GF-D8 (cell line): ENCODE measurements around the gene CCIN.

ENCODE experiments used
- DNase-seq: peaks from one replicate; lab custom pipeline; 2025; lab: John Stamatoyannopoulos, UW

The CCIN gene

GRCh38 chr9:36191290-36191645, 22.1 kb downstream of the CCIN start:
- no peak for DNase-seq

GRCh38 chr9:36191686-36192085, 22.5 kb downstream of the CCIN start:
- no peak for DNase-seq

- no peak for DNase-seq
These were observed 23.0 kb downstream of the CCIN start for GRCh38 chr9:36192196-36192595.

DNA sequence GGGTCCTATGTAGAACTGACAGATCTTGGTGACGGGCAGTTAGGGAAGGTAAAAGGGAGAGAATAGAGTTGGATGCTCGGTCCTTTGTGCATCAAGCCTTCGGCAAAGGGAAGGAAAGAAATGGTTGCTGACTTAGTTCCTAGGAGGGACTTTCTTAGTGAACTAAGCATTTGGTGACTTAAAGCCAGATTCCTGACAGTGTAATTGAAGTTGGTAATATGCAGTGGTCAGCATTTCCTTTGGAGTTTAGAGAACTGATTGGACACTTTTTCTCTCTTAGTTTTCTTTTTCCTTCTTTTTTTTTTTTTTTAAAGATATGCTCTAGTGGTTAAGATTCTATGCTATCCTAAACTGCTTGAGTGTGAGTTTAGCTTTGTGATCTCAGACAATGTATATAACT, 23.8 kb downstream of the CCIN start:
- DNase-seq = no peak

- DNase-seq = no peak
These were observed 25.3 kb downstream of the CCIN start for GRCh38 chr9:36194326-36195000.

DNA sequence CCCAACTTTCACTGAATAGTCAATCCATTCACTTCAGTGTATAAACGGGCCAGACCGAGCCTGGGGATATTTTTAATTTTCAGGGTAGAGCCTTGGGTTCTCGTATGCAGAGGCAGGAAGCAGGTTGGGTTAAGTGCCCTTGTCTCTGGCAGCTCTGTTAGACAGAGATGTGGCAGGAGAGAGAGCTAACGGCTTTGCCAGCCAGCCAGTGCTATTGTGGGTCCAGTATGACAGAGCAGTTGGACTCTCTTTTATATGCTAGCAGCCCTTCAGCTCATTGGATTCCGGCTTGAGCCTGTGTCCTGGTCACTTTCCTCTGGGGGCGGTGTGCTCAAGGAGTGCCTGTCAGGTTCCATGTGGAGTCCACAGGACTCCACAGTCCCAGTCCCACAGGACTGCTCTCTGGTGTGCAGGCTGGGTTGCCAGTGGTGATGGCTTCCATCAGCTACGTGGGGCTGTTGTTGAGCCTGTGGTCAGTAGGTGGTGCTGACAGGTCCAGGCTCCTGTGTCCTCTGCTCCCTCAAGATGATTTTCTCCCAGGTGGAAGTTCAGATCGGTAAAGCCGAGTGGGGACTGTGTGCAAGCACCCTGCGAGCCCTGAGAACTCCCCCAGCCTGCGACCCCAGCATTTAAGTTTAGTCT, 35.8 kb downstream of the CCIN start:
- DNase-seq = no peak

DNA sequence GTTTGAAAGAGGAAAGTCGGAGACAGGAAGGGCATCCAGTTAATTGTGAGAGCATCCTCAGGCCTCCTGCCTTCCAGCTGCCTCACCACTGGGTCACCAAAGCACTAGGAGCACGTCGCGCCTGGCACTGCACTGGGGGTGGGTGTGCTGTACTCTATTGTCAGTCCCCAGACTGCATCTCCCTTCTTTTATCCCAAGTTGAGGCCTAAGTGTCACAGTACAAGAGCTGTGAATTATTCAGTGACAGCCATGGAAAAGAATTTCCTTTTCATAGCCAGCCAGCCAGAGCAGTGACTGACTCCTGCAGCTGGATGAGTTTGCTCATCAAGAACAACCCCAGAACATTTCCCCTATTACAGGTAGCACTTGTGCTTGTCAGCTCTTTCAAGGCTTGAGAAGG, 37.8 kb downstream of the CCIN start:
- no peak for DNase-seq

DNA sequence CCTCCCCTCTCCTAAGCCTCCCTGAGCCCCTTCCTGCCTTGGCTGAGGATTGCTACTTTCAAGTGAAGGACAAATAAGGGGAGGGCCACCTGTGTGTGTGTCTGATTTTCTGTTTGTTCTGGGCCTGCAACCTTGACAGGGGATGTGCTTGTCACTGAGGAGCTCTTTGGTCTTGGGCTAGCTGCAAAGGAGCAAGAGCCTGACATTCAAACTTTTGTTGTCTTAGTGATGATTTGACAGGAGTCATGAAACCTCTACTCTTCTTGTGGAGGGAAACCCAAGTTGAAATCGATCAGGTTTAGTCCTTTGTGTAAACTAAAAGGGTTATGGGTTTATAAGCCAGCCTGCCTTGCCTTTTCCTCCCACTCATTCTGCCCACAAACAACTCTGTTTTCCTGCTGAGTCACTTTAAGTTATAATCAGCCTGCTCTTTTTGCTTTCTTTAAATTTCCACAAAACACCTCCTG, 38.4 kb downstream of the CCIN start:
- no peak for DNase-seq

DNA sequence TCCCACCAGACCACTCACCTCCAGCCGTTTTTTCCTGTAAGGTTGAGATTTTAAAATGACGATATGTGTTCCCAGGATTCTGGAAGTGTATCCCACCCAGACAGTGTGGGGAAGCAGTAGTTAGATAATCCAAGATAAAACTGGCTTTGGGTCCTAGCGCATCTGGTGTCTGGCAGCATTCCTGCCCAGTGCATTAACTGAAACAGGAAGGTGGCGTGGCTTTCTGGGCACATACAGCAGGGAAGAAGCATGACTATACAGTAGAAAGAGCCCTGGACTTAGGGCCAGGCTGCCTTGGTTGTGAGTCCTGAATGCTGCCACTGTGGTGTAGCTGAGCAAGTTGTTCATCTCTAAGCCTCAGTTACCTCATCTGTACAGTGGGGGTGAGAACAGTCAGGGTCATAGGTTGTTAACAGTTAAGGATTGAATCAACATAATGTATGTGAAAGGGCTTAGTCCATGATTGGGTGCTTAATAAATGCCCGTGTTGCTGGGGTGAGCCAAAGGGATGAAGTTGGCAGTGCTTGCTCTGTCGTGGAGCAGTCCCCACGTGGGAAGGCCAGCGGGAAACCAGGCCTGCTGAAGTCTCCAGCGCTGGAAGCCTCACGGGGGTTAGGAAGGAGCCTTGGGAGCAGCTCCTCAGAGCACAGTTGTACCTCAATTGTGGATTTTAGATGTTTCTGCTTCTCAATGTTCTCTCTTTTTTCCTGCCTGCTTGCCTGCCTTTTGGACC, 39.5 kb downstream of the CCIN start:
- DNase-seq = no peak

DNA sequence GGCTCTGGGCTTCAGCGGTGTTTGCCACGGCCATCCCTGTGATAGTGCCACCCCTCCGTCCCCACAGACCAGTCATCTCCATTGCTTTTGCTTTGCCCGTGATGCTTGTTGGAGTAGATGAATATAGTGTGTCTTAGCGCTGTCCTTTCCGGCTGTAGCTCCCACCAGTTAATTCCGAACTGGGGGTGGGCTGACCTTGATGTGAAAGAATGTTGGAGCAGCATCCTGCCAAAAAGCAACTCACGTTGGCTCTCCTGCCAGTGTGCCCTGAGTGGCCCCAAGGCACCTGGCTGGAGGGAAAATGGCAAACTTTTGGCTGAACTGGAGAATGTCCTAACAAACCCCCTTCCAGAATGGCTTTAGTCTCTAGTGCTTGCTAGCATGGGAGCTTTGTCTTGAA, 41.5 kb downstream of the CCIN start:
- DNase-seq = no peak

DNA sequence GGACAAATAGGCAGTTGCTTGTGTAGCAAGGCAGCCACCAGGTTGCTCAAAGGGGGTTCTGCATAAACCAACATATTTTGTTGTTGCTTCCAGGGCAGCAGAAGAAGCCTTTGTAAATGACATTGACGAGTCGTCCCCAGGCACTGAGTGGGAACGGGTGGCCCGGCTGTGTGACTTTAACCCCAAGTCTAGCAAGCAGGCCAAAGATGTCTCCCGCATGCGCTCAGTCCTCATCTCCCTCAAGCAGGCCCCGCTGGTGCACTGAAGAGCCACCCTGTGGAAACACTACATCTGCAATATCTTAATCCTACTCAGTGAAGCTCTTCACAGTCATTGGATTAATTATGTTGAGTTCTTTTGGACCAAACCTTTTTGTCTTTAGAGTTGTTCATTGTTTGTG, 42.3 kb downstream of the CCIN start:
- no peak for DNase-seq

DNA sequence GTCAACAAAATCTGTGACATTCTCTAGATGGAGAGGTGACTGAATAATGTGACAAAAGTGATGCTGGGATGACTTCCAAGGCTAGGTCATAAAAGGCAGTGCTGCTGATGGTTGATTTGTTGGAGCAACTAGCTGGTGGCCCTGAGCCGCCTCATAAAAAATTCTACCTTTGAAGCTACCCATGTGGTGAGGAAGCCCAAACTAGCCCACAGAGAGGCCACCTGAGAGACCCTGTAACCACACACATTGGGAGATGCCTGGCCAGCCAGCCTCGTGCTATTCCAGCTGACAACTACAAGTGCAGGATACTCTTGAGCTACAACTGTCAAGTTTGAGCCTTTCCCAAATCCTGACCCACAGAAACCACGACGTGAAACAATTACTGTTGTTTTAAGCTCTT, 44.2 kb downstream of the CCIN start:
- no peak for DNase-seq

DNA sequence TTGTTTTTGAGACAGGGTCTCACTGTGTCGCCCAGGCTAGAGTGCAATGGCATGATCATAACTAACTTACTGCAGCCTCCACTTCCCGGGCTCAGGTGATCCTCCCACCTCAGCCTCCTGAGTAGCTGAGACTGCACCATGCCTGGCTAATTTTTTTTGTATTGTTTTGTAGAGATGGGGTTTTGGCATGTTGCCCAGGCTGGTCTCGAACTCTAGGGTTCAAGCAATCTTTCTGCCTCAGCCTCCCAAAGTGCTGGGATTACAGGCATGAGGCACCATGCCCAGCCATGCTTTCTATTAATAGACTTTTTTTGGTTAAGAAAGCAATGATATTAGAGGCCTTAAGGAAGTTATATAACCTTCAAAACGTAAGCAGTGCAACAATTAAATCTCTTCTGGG, 44.8 kb downstream of the CCIN start:
- DNase-seq = no peak

DNA sequence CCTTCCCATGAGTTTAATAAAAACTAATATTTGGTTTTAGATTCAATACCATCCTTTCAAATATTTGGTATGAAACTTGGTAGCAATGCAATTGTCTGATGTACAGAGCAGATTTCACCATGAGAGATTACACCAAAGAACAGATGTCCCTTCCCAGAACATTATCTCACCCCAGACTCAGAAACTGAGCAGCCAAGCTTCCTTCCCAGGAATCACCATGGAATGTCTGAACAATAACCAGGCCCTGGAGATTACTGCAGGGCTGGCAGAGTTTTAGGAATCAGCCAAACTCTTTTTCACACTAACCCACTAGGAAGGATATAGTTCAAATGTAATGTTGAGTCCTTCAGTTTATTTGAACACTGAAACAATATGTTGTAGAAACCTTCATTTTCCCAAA, 45.4 kb downstream of the CCIN start:
- no peak for DNase-seq

DNA sequence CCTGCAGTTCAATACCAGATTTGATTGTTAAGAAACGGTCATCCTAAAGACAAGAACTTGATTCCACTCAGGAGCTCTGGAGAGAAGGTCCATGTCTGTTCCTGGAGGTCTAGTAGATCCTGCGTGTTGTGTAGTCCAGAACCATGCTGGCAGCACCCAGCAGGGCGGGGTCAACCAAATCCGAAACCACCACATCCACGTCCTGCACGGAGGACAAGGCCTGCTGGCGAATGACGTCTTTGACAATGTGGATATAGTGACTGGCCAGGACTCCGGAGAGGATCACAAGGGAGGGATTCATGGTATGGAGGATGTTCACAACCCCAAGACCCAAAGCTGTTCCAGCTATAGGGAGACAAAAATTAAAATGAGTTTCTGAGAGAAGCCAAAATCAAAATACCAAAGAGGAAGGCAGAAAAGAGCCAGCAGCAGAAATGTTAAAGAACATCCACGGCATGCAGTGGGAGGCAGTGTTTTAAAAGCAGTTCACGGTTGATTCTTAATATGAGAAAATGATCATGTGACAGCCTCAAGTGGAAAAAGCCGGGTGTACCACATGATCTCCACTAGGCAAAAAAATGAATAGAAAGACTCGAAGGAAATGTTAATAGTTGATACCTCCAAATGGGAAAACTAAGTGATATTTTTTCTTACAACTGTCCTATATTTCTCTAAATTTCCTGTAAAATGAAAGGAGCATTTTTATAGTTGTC, 48.2 kb downstream of the CCIN start:
- no peak for DNase-seq

- no peak for DNase-seq
These were observed 48.8 kb downstream of the CCIN start for GRCh38 chr9:36218011-36218410.

- DNase-seq = peak; percentile 93
These were observed 49.3 kb downstream of the CCIN start for GRCh38 chr9:36218411-36218901.
